ENCODE results near the gene ADRB2. TPM values are rescaled to one million over a fixed set of nuclear protein-coding genes. Genes with fewer than 3 reads are reported as not detected.

The ADRB2 gene
- total RNA-seq, 4 donors from 2014 or later, result 4.8 to 9.8 (median 6.2) TPM

- no peaks in the 10 kb centered on the region for H3K36me3 ChIP-seq
- H3K27me3 ChIP-seq, result no peaks in the 10 kb centered on the region
- H3K4me3 ChIP-seq, result no peak overlapping the region
- H3K27ac ChIP-seq, result no peak overlapping the region
- DNase-seq (ENCODE audit: low spot score in 2 of 2), result no peak
- H3K4me1 ChIP-seq, result no peaks in the 10 kb centered on the region
- TF ChIP-seq EP300 (IDR thresholded peaks at IDR 0.05), result no peak
- TF ChIP-seq CTCF (IDR thresholded peaks at IDR 0.05), result no peak
- TF ChIP-seq POLR2A (IDR thresholded peaks at IDR 0.05), result no peak
- H3K9me3 ChIP-seq, result no peaks in the 10 kb centered on the region
Measured at GRCh38 chr5:148815578-148815977, 10.8 kb upstream of the ADRB2 start.

- Histone ChIP-seq H3K4me1 (no peaks in the 10 kb centered on the region), H3K27ac (no peak overlapping the region), H3K27me3 (no peaks in the 10 kb centered on the region), H3K4me3 (no peak overlapping the region), H3K9me3 (no peaks in the 10 kb centered on the region), H3K36me3 (no peaks in the 10 kb centered on the region)
- WGBS, 2 donors, result 88 to 90% methylated on average over 1 of the region's 1 CpG
- no peak for DNase-seq (ENCODE audit: low spot score in 2 of 2)
- TF ChIP-seq POLR2A (IDR thresholded peaks at IDR 0.05) (no peak), EP300 (IDR thresholded peaks at IDR 0.05) (no peak), CTCF (IDR thresholded peaks at IDR 0.05) (no peak)
Measured at GRCh38 chr5:148816357-148816756, 10.1 kb upstream of the ADRB2 start.

GRCh38 chr5:148816782-148817181, 9.6 kb upstream of the ADRB2 start:
- 63 to 73% methylated on average over 1 of the region's 1 CpG for WGBS, 2 donors
- Histone ChIP-seq H3K36me3 (no peaks in the 10 kb centered on the region), H3K9me3 (no peaks in the 10 kb centered on the region), H3K27ac (no peak overlapping the region), H3K4me1 (no peaks in the 10 kb centered on the region), H3K4me3 (no peak overlapping the region), H3K27me3 (no peaks in the 10 kb centered on the region)
- no peak for DNase-seq (ENCODE audit: low spot score in 2 of 2)
- TF ChIP-seq EP300 (IDR thresholded peaks at IDR 0.05) (no peak), CTCF (IDR thresholded peaks at IDR 0.05) (no peak), POLR2A (IDR thresholded peaks at IDR 0.05) (no peak)

- H3K27me3 ChIP-seq, result no peaks in the 10 kb centered on the region
- TF ChIP-seq CTCF (IDR thresholded peaks at IDR 0.05) (no peak), EP300 (IDR thresholded peaks at IDR 0.05) (no peak), POLR2A (IDR thresholded peaks at IDR 0.05) (no peak)
- WGBS, 2 donors, result 81% methylated on average over 1 of the region's 1 CpG
- no peaks in the 10 kb centered on the region for H3K9me3 ChIP-seq
- H3K36me3 ChIP-seq, result no peaks in the 10 kb centered on the region
- H3K4me1 ChIP-seq, result no peaks in the 10 kb centered on the region
- H3K27ac ChIP-seq, result no peak overlapping the region
- DNase-seq (ENCODE audit: low spot score in 2 of 2), result no peak
- H3K4me3 ChIP-seq, result no peak overlapping the region
Measured at GRCh38 chr5:148817606-148818005, 8.8 kb upstream of the ADRB2 start.

GRCh38 chr5:148820461-148821395, 5.7 kb upstream of the ADRB2 start:
- Histone ChIP-seq H3K9me3 (no peaks in the 10 kb centered on the region), H3K27me3 (no peaks in the 10 kb centered on the region), H3K27ac (no peak overlapping the region), H3K4me3 (no peak overlapping the region), H3K36me3 (no peaks in the 10 kb centered on the region), H3K4me1 (peaks cover 0 to 14% (median 7%) of the 10 kb centered on the region in 4 donors)
- 61 to 66% methylated on average over 6 of the region's 6 CpGs for WGBS, 2 donors
- TF ChIP-seq CTCF (IDR thresholded peaks at IDR 0.05) (peak in 3 of 5 experiments; percentile 40 to 53 (median 53)), POLR2A (IDR thresholded peaks at IDR 0.05) (no peak), EP300 (IDR thresholded peaks at IDR 0.05) (no peak)
- peak in 1 of 2 donors; percentile 17 for DNase-seq (ENCODE audit: low spot score in 2 of 2)
